HG02840 (cell line): ENCODE data around the gene MBD2.
"Not testable (repeated sequence)": the region's sequence is repeated elsewhere in the genome, so short reads cannot be mapped to it uniquely, and the experiment has no call there.

Source experiments
- ATAC-seq: cut with Tn5 transposase; IDR thresholded peaks from one replicate; pipeline ENCODE4 v1.9.1; 2021; ENCODE audit warnings: mild to moderate bottlenecking, moderate library complexity, moderate number of reproducible peaks; ENCODE audit not compliant: unreplicated experiment, low FRiP score

Gene MBD2

DNA sequence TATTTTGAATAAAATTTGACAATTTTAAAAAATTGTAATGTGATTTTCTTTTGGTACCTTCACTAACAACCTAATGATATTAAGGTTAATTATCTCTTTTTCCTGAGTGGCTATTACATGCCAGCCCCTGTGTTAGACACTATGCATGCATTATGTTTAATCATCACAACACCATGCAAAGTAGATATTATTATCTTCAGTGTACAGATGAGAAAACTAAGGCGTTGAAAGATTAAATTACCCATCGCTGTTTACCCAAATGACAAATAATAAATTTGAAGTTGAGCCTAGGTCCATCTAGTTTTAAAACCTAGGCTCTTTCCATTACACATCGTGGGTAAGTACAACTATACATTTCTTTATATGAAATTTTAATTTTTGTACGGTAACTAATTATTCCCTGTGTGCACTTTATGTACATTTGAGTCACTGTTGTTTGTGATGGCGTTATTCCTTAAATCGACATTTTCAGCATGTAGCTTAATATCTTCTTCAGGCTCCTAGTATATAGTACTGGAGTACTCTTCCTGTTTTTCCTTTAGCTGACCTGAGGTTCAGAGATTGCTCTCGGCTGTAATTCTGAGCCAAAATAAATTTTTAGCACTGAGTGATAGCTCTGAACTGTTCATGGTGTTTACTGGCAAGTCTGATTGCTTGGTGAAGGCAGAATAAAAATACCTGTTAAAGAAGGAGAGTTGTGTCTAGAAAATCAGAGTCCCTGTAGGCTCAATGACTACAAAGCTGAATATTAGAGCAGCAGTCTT is 13.9 kb upstream of the MBD2 start:
- no peak for ATAC-seq

GRCh38 chr18:54235871-54236270 is 11.4 kb upstream of the MBD2 start:
- no peak for ATAC-seq

DNA sequence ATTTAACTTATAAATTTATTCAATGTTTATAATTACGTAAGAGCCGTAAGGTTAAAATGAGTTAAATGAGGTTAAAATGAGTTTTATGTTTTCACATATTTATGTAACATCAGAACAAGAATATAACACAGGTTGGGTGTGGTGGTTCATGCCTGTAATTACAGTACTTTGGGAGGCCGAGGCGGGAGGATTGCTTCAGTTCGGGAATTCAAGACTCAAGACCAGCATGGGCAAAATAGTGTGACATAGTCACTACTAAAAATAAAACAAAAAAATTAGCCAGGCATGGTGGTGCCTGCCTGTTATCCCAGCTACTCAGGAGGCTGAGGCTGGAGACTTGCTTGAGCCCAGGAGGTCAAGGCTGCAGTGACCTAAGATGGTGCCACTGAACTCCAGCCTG is 9.3 kb upstream of the MBD2 start:
- no peak for ATAC-seq

DNA sequence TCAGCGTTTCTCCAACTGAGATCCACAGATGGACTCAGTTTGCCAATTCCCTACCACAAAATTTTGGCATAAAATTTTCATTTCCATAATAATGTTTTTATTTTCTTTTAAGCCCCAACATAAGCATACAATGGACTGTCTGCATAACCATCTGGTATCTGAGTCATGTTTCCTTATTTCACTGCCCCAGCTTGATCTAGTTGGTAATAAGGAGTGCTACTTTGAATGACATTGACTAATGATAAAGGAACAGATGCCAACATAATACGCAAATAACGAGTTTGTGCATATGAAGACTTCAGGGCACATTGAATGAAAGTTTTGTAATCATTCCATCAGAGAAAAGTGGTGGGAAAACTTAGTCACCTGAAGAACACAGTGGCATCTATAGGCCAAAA is 8.8 kb upstream of the MBD2 start:
- no peak for ATAC-seq

DNA sequence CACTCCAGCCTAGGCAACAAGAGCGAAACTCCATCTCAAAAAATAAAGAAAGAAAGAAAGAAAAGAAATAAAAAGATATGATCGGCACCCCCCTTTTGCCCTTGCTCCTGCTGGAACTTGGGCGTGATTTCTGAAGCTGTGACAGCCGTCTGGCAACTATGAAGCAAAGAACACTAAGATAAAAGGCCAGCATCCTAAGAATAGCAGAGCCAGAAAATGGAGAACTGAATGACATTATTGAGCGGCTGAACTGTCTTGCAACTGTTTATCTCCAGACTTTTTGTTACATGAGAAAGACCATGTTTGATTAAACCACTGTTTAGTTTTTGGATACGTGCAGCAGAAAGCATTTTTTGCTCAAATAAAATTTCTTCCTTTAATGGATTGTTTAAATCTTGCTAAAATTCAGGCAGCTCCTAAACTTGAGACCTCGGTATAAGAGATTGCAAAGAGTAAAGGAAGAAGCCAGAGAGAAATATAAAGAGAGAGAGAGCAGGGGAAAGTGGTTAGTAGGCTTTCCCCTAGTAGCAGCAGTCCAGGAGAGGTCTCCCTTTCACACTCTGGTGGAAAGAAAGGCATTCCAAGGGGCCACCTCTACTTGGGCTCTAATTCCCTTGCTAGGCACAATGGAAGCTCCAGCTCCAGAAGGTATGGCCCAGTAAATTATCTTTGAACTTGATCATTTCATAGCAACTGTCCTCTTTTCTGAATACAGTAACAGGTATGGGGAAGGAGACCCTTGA is 8.2 kb upstream of the MBD2 start:
- no peak for ATAC-seq

DNA sequence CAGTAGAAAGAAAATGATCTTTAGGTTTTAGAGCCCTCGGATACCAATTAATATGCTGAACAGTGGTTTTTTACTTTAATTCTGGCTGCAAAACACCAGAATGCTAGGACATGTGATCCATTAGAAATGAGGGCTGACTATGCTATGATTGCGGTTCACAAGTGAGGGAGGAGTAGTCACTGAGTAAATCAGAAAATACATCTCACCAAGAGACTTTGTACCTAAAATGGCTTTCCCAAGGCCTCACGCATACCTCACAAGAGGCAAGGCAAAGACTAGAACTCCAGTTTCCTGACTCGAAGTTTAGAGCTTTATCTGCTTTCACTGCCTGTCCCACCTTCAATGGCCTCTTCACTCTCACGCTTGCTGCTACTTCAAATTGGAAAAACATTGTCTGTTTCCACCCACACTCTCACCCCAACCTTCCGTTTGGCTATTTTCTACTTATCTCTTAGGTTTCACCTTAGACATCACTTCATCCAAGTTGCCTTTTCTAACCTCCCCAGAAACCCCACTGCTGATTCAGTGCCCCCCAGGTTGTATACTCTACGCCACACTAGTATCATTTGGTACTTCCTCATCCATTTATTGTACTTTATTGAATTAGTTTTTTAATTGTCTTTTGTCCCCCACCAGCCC is 5.1 kb upstream of the MBD2 start:
- ATAC-seq: no peak

- ATAC-seq: no peak
Measured at GRCh38 chr18:54228364-54228763, 3.9 kb upstream of the MBD2 start.

DNA sequence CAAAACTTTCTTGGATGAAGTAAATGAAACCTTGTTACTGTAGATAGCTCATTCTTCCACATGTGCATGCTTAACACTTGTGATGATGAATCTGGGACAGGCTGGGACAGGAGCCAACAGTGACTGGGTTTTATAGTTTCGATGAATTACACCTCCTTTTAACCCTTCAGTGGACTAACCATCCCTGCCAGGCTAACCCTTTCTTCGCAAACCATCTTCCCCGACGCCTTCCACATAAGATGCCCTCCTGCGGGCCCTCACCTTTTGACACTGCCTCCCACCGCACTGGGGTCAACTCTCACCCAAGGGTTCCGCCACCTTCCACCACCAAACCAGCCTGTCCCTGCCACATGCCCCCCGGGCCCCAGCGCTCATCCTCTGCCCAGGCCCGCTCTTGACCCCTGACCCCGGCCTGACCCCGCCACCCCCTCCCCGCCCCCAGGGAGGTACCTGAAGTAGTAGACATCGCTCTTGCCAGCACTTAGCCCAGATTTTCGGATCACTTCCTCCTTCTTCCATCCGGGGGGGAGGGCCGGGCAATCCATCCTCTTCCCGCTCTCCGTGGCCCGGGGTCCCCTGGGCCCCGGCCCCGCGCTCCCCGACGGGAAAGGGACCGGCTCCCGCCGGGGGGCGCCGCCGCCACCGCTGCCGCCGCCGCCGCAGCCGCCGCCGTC is 764 bp downstream of the MBD2 start:
- ATAC-seq: peak; percentile 2

GRCh38 chr18:54222922-54223567 is 1.4 kb downstream of the MBD2 start:
- ATAC-seq: peak; percentile 25

- no peak for ATAC-seq
Measured at GRCh38 chr18:54220406-54220805, 4.1 kb downstream of the MBD2 start.

- ATAC-seq: not testable (repeated sequence)
Measured at GRCh38 chr18:54218803-54219202, 5.7 kb downstream of the MBD2 start.

GRCh38 chr18:54218299-54218698 is 6.2 kb downstream of the MBD2 start:
- no peak for ATAC-seq

- ATAC-seq: no peak
Measured at GRCh38 chr18:54217624-54218023, 6.8 kb downstream of the MBD2 start.

DNA sequence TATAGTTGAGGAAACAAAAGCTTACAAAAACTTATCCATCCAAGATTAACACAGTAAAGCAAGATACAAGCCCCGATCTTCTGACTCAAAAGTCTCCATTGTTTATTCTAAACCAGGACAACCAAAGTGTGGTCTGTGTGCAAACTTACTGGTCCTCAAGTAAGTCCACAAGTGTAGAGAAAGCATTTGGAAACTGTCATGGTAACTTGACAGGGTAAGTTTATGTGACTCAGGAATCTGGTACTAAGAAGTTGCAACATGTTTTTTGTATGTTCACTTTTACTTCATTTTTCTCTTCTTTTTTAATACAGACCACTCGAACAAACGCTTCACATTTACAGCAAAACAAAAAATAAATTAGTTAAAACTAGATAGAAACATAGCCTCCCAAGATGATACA is 9.4 kb downstream of the MBD2 start:
- no peak for ATAC-seq

GRCh38 chr18:54210463-54210862 is 14.0 kb downstream of the MBD2 start:
- peak; percentile 18 for ATAC-seq

DNA sequence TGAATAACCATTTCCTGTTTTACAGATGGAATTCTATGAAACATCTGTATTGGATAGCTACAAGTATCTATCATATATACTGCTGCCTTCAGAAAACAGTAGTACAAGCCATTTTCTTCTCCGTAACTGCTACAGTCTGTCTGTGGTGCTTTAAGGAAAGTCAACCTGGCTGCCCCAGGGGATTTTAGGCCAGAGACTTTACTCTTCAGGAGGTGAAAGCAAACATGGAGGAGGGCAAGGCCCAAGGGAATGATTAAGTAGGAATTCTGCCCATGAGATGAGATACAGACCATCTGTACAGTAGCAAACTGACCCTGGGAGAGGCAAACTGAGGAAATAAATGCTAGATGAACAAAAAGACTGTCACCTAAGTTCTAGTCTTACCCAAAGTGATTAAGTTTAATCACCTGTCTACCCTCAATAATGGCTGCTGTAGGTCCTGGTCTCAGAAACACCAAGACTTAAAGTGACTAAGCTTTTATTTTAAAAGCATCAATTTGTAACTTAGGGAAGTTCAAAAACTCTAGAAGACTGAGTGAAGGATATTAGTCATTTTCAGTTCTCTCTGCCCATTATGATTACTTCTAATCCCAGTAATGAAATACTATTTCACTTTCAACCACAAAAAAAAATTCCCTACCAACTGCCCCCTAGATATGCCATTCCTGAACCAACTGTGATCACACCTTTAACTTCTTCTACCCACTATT is 14.8 kb downstream of the MBD2 start:
- peak; percentile 92 for ATAC-seq

DNA sequence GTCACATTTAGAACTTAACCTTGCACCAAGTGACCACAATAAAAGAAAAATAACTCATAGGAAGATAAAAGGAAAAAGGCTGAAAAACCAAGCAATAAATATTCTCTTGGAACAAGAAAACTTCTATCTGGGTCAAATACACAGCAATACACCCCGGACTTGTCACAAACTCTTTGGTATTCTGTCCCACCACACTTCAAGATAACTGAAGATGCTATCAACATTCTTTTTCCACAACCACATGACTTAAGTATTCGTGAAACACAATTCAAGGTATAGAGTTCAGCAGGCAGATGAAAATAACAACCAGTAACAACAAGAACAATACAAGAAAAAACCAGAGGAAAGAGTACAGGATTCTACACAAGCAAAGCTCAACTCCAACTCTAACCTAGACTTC is 18.0 kb downstream of the MBD2 start:
- ATAC-seq: no peak

- ATAC-seq: no peak
Measured at GRCh38 chr18:54205959-54206358, 18.5 kb downstream of the MBD2 start.

- not testable (repeated sequence) for ATAC-seq
Measured at GRCh38 chr18:54205448-54205847, 19.0 kb downstream of the MBD2 start.

- no peak for ATAC-seq
Measured at GRCh38 chr18:54204883-54205282, 19.6 kb downstream of the MBD2 start.
